ENCODE data around the gene KRTAP6-1.
A peak's percentile ranks its signal among the peaks of the same experiment; 100 is the strongest.

KRTAP6-1 gene

DNA sequence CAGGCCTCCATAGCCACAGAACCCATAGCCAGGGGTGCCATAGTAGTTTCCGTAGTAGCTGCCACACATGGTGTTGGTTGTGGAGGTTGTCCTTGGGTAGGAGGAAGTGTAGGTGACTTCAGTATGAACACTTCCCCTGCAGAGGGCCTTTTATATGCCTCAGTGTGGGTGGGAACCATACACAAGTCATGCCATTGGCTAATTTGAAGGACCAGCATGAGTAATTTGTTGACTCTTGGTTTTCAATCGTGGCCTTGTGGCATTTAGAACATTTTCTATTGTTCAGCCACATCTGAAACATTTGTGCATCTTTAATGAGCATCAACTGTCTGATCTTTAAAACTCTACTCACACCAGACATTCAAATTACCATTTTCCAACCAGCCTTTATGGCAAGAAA, at the start of gene KRTAP6-1:
KRTAP6-1 (minus strand) TSS at position 95 of the 400 bp plus-strand sequence; CDS start at position 69, 26 bp downstream.
- DNase-seq (ENCODE audit: low spot score), result peak; percentile 52

DNA sequence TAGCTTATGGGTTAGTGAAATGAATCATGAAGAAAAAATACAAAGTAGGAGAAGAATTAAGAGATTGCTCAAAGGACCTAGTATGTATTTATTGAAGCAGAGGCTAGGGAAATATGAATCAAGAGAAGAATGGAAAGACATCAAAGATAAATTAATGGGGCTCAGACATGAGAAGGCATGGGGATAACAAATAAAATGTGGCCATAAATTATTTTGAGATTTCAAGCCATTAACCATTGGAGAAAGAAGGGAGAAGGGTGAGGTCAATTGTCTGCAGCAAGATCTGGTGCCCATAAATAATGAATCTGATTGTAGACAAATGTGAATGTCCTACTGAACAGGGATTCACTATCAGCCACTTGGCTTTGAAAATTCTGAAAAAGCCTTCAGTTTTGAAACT, 39.2 kb upstream of the KRTAP6-1 start:
- DNase-seq (ENCODE audit: low spot score), result no peak

DNA sequence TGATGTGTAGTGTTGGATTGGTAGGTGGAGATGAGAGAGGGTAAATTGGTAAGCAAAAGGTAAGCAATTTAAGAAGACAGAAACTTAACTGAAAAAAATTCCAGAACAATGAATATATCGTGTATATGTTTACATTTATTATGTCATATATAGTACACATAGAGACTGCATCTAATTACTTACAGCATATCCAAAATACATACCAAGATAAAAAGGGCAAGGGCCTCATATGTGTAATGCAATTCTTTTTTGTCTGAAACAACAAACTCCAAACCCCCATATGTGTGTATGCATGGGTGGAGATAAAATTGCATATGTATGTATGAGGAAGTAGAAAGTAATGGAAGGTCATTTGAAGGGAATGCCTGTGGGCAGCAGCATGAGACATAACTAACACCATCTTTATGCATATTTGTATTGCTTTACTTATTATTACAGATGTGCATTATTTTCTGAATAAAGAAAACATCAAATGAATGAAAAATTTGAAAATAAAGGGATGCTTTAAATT, 33.2 kb upstream of the KRTAP6-1 start:
- DNase-seq (ENCODE audit: low spot score), result no peak

GRCh38 chr21:30642564-30642963, 28.8 kb upstream of the KRTAP6-1 start, which contains the start of gene KRTAP20-3:
Gene KRTAP20-3, plus strand, starts transcription at chr21:30642864.
- no peak for DNase-seq (ENCODE audit: low spot score)

GRCh38 chr21:30638686-30639085, 25.0 kb upstream of the KRTAP6-1 start:
- DNase-seq (ENCODE audit: low spot score), result no peak

- no peak for DNase-seq (ENCODE audit: low spot score)
Measured at GRCh38 chr21:30634906-30635305, 21.2 kb upstream of the KRTAP6-1 start, which contains the start of gene KRTAP20-2. Gene KRTAP20-2, plus strand, starts transcription at chr21:30635206. Its CDS starts 58 bp downstream, at chr21:30635264.

DNA sequence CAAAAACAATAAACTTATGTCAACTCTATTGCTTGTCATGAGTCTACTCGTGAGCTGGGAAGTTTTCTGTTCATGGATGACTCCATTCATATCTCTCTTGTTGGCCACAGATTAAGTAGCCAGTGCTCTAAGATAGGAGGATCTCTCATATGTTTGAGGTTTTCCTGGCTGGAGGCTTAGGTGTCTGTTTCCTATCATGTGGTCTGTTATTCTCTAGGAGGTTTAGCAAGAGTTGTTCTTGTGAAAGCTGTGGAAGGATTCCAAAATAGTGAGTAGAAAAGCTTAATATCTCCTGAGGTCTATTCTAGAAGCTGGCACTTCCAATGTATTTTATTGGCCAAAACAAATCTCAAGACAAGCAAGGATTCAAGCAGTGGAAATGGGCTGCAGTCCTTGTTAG, 15.5 kb upstream of the KRTAP6-1 start:
- no peak for DNase-seq (ENCODE audit: low spot score)

- DNase-seq (ENCODE audit: low spot score), result no peak
Measured at GRCh38 chr21:30628109-30628508, 14.4 kb upstream of the KRTAP6-1 start.

DNA sequence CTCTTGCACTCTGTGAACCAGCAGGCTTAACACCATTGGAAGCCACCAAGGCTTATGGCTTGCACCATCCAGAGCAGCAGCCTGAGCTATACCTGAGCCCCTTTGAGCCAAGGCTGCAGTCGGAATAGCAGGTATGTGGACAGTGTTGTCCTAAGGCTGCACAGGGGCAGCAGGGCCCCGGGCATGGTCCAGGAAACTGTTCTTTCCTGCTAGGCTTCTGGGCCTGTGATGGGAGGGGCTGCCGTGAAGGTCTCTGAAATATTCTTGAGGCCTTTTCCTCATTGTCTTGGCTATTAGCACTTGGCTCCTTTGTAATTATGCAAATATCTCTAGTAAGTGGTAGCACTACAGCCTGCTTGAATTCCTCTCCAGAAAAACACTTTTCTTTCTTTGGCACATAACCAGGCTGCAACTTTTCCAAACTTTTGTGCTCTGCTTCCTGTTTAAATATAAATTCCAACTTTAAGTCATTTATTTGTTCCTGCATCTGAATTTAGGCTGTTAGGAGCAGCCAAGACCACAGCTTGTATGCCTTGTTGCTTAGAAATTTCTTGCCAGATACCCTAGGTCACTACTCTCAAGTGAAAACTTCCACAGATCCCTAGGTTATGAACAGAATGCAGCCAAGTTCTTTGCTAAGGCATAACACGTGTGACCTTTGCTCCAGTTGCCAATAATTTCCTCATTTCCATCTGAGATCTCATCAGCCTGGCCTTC, 11.9 kb upstream of the KRTAP6-1 start:
- no peak for DNase-seq (ENCODE audit: low spot score)

GRCh38 chr21:30623362-30623761, 9.6 kb upstream of the KRTAP6-1 start:
- no peak for DNase-seq (ENCODE audit: low spot score)

GRCh38 chr21:30620522-30620921, 6.8 kb upstream of the KRTAP6-1 start, which contains the start of gene KRTAP20-4:
Gene KRTAP20-4, plus strand, starts transcription at chr21:30620627.
- DNase-seq (ENCODE audit: low spot score), result no peak

DNA sequence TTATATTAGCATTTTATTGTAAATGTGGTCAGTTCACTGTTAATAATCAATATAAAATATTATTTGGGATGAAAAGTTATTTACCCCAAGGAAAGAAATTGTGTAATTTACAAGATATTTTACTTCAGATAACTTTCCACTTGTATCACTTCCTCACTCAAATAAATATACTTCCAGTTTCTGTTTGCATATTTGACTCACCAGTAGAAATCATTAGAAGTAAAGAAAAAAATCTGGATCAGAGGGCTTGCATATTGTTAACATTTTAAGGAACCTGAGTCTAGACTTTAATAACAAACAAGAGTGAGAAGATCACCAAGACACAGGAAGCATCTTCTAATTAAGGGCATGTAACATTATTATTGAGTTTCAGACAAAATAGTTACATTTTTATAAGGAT, 6.3 kb upstream of the KRTAP6-1 start:
- no peak for DNase-seq (ENCODE audit: low spot score)

DNA sequence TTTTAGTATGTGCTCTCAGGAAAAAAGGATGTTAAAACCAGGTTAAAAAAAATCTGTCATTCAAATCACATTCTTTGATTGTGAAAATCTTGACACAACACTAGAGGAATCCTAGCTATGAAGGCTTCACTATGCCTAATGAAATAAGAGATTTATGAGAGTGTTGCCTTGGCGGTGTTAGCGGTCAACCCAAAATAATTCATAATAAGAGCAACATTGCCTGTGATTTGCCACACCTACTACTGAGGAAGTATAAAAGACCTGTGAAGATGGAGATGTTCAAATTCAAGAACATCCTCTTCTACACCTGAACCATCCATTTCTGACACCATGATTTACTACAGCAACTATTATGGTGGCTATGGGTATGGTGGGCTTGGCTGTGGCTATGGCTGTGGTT, 2.4 kb upstream of the KRTAP6-1 start, which contains the start of gene KRTAP20-1:
KRTAP20-1 (plus strand) TSS at position 301 of the 400 bp plus-strand sequence; CDS start at position 331, 30 bp downstream.
- DNase-seq (ENCODE audit: low spot score), result no peak

DNA sequence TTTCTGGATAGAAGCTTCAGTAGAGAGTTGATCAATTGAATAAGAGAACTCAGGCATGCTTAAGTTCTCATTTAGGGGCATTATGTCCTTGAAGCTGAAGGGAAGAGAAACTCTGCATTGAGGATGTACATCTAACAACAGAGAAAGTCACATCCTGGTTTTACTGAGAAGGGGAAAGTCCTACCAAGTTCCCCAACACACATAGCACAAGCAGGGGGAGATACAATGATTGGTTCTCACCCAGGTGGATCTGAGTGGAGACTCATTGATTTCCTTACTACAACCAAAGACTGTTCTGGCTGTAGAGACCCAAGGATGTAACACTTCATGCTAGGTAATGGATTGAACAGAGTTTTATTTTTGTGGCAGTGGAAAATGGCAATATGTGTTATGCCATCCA, 1.5 kb upstream of the KRTAP6-1 start:
- no peak for DNase-seq (ENCODE audit: low spot score)

DNA sequence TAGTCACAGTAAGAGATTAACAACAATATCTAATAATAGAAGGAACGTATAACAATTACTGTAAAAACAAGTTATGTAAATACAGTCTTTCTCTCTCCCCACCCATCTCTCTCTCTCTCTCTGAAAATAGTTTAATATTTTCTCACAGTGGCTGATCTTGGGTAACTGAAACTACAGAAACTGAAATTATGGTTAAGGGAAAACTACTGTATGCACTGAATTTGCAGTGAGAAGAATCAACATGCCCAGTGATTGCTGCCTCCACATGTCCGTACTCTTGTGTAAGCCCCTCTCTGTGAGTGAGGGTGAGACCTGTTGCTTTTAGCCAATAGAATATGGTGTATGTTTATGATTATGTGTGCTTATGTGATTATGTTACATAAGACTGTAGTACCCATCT, 1.6 kb downstream of the KRTAP6-1 start:
- DNase-seq (ENCODE audit: low spot score), result no peak

GRCh38 chr21:30605968-30606367, 7.8 kb downstream of the KRTAP6-1 start:
- DNase-seq (ENCODE audit: low spot score), result no peak

- DNase-seq (ENCODE audit: low spot score), result no peak
Measured at GRCh38 chr21:30600787-30601186, 12.9 kb downstream of the KRTAP6-1 start, which contains the start of gene KRTAP22-1. Gene KRTAP22-1, plus strand, starts transcription at chr21:30601087.

DNA sequence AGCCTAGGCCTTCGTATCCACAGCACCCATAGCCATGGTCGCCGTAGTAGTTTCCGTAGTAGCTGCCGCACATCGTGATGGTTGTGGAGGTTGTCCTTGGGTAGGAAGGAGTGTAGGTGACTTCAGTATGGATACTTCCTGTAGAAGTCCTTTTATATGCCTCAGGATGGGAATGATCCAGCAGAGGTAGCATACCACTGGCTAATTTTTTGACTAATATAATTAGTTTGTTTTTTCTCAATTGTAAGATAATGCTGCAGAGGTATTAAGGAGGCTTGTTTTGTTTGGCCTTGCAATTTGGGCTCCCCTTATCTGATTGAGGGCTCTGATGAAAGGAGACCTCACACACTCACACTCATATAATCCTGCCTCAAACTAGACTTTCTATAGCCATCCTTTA, 14.9 kb downstream of the KRTAP6-1 start, which contains the start of gene KRTAP6-2:
KRTAP6-2 (minus strand) TSS at position 101 of the 400 bp plus-strand sequence; CDS start at position 73, 28 bp downstream.
- DNase-seq (ENCODE audit: low spot score), result no peak

DNA sequence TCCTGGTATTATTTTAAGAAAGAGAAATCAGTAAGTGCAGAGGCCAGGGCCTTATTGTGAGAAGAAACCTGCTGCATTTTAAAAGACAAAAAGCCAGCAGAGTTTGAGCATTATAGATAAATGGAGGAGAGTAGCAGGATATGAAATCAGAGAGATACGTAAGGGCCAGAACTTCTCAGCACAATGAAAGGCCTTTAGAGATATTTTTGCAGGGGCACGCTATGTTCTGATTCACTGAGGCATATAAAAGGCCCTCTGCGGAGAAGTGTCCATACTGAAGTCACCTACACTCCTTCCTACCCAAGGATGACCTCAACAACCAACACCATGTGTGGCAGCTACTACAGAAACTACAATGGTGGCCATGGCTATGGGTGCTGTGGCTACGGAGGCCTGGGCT, 21.6 kb downstream of the KRTAP6-1 start, which contains the start of gene KRTAP6-3:
KRTAP6-3 (plus strand) TSS at position 301 of the 400 bp plus-strand sequence; CDS start at position 307, 6 bp downstream.
- no peak for DNase-seq (ENCODE audit: low spot score)

DNA sequence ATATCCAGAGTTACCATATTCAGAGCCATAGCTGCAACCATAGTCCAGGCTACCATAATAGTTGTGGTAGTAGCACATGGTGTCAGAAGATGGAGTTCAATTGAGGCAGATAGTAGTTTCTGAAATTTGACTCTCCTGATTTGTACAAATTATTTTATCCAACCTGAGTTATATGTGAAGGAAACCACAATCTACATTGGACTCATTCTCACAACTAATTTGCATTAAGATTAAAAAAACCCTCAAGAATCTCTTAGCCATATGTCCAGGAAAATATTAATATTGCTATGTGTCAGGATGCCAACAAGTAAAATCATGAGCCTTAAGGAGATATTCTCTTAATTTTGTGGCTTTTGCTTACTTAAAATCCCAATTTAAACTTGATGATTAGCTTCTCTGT, 23.4 kb downstream of the KRTAP6-1 start, which contains the start of gene KRTAP22-2:
KRTAP22-2 (minus strand) TSS at position 101 of the 400 bp plus-strand sequence.
- DNase-seq (ENCODE audit: low spot score), result no peak

- DNase-seq (ENCODE audit: low spot score), result peak; percentile 79
Measured at GRCh38 chr21:30582870-30583269, 30.9 kb downstream of the KRTAP6-1 start.

DNA sequence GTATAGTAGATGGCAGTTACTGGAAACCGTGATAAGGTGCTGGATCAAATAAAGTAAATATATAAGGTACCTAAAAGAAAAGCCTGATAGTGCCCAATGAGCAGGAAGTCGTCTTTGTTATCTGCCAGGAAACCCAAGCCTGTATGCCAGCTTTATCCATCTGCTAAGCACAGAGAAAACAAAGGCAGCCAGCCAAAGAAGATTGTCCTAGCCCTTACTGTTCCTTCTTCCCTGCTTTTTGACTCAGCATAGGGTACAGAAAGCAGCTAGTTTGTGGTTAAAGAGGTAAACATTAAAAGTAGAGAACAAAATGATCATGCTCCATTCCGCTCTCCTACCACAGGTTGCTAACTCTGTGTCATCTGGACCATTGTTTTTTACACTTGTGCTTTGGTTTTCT, 33.6 kb downstream of the KRTAP6-1 start:
- no peak for DNase-seq (ENCODE audit: low spot score)

DNA sequence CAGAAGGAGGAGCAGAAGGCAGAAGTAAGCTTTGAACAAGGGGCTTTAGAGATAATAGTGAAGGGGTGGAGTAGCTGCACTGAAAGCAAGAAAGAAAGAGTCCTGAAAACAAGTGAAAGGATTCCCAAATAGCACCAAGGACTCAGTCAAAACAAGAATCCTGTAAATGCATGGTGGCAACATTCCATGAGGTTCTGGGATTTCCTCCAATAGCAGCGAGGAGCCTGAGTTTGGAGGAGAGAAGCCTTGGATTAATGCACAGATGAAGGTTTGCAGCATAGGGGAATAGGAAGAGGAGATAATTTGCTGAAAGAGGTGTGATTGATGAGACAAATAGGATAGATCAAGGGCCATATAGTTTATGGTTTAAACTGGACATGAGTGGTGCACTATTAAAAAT, 34.4 kb downstream of the KRTAP6-1 start:
- DNase-seq (ENCODE audit: low spot score), result no peak
